GM12878 (cell line): ENCODE data around the gene NFS1. TPM values are rescaled to one million over a fixed set of nuclear protein-coding genes. Genes with fewer than 3 reads are reported as not detected.

Source experiments
- ATAC-seq: fragments of 200-7000 bp; cut with Tn5 transposase; 3 replicates; pipeline ENCODE4 v1.9.1; 2020; ENCODE audit warnings: mild to moderate bottlenecking, moderate library complexity
- BruUV-seq: library from RNA; stranded (reverse); fragments of 400-500 nt; replicated peaks from 2 replicates; lab custom pipeline; 2021; lab: Mats Ljungman, UMichigan
- CTCF ChIA-PET: fragments of 300-600 bp; sonication (Branson Sonifier 250); formaldehyde crosslinking; extraction: SDS; loops from one replicate; lab custom pipeline; 2021; ENCODE audit warnings: inconsistent platforms; lab: Yijun Ruan, JAX
- POLR2A ChIA-PET: fragments of 350-600 bp; formaldehyde crosslinking; extraction: SDS; loops from one replicate; lab custom pipeline; 2021; ENCODE audit warnings: inconsistent platforms; lab: Charles Lee
- RAD21 ChIA-PET: fragments of 300-600 bp; sonication (Branson Sonifier 250); formaldehyde crosslinking; loops from one replicate; lab custom pipeline; 2023; ENCODE audit warnings: antibody characterized with exemption; ENCODE audit not compliant: unreplicated experiment; lab: Charles Lee
- SMC1A ChIA-PET: fragments of 300-600 bp; sonication (Branson Sonifier 250); formaldehyde crosslinking; loops from one replicate; lab custom pipeline; 2023; ENCODE audit not compliant: unreplicated experiment, uncharacterized antibody; lab: Charles Lee
- DNase-seq: peaks from one replicate; pipeline ENCODE4 v3.0.0-alpha.2; 2011; ENCODE audit warnings: low read depth, low spot score
- FAIRE-seq: peaks from 3 replicates; lab custom pipeline; 2011; peaks lifted over from hg19 to GRCh38; lab: Jason Lieb, UNC
- H2AFZ ChIP-seq: 2 replicates; pipeline ENCODE4 v1.6.0; 2011; ENCODE audit warnings: low read depth, low read length, control low read depth; ENCODE audit not compliant: control insufficient read depth
- H3K27ac ChIP-seq: 2 replicates; pipeline ENCODE4 v1.5.1; 2011; ENCODE audit warnings: control low read depth; ENCODE audit not compliant: control insufficient read depth, insufficient read depth
- H3K27me3 ChIP-seq, 2 experiments: replicated peaks in 1 of 2; 2 replicates each; pipeline versions ENCODE4 v1.6.0 to v1.6.1; 2011; ENCODE audit warnings: low read length in 1 of 2; ENCODE audit not compliant: control insufficient read depth in 2 of 2, insufficient read depth in 2 of 2
- H3K36me3 ChIP-seq, 2 experiments: 2 replicates each; pipeline ENCODE4 v1.5.1; 2011; ENCODE audit warnings: low read length in 1 of 2; ENCODE audit not compliant: control insufficient read depth in 2 of 2, insufficient read depth in 2 of 2
- H3K4me1 ChIP-seq: 2 replicates; pipeline ENCODE4 v1.6.1; 2011; ENCODE audit warnings: mild to moderate bottlenecking, low read length, moderate library complexity, mixed read lengths; ENCODE audit not compliant: control insufficient read depth, insufficient read depth
- H3K4me2 ChIP-seq: 2 replicates; pipeline ENCODE4 v1.6.0; 2011; ENCODE audit warnings: control low read depth; ENCODE audit not compliant: control insufficient read depth, insufficient read depth
- H3K4me3 ChIP-seq: fragments of 200-600 bp; sonication (generic); 2 replicates; pipeline ENCODE4 v1.5.1; 2016
- H3K79me2 ChIP-seq: 2 replicates; pipeline ENCODE4 v1.6.0; 2011; ENCODE audit warnings: low read length; ENCODE audit not compliant: control insufficient read depth, insufficient read depth
- H3K9ac ChIP-seq: 2 replicates; pipeline ENCODE4 v1.8.0; 2011; ENCODE audit warnings: low read length, control low read depth, mixed read lengths; ENCODE audit not compliant: control insufficient read depth, insufficient read depth
- H3K9me3 ChIP-seq: replicated peaks from 3 replicates; pipeline ENCODE4 v1.5.1; 2011; ENCODE audit warnings: mild to moderate bottlenecking, low read length; ENCODE audit not compliant: control insufficient read depth, insufficient read depth
- H4K20me1 ChIP-seq: 2 replicates; pipeline ENCODE4 v1.6.0; 2011; ENCODE audit not compliant: control insufficient read depth, insufficient read depth
- EGR1 ChIP-seq, 2 experiments: IDR thresholded peaks; 1 replicate in 1 of 2; 2 replicates in 1 of 2; pipeline ENCODE4 v1.6.1; 2011 to 2012; ENCODE audit warnings: low read depth in 2 of 2, low read length in 2 of 2, borderline replicate concordance in 1 of 2, mild to moderate bottlenecking in 1 of 2, moderate library complexity in 1 of 2
- MEF2A ChIP-seq: IDR thresholded peaks from 2 replicates; pipeline ENCODE4 v1.6.1; 2011; ENCODE audit warnings: low read depth, mild to moderate bottlenecking, low read length, moderate library complexity; ENCODE audit not compliant: insufficient read depth
- POLR2AphosphoS5 ChIP-seq: IDR thresholded peaks from 2 replicates; pipeline ENCODE4 v1.6.1; 2011; ENCODE audit warnings: mild to moderate bottlenecking, low read length, inconsistent platforms
- SPI1 ChIP-seq: IDR thresholded peaks from 2 replicates; pipeline ENCODE4 v1.6.1; 2011; ENCODE audit warnings: low read depth, mild to moderate bottlenecking, low read length, moderate library complexity, borderline replicate concordance; ENCODE audit not compliant: insufficient read depth
- TCF7 ChIP-seq: IDR thresholded peaks from 2 replicates; pipeline ENCODE4 v1.6.1; 2014; ENCODE audit warnings: antibody characterized with exemption, borderline replicate concordance
- WGBS: methylation state at CpG from one replicate; pipeline ENCODE4 v1.1.6; 2016; ENCODE audit warnings: low lambda C conversion rate; ENCODE audit not compliant: insufficient replicate concordance, insufficient coverage; ENCODE audit errors: missing lambda C conversion rate; 5-methylcytosine and 5-hydroxymethylcytosine counted together
- in situ Hi-C: fragments of 300-500 bp; cut with MboI; formaldehyde crosslinking; loops from 9 replicates; pipeline ENCODE4 v1.14.3; 2018; ENCODE audit warnings: mixed read lengths
- intact Hi-C: fragments of 100-400 bp; cut with micrococcal nuclease; formaldehyde crosslinking; loops from one replicate; pipeline ENCODE4 v1.14.2; 2022; ENCODE audit not compliant: unreplicated experiment
- polyA plus RNA-seq, 11 experiments: library from polyadenylated mRNA; depleted of rRNA in 4 of 11; unstranded in 6 of 11; stranded (reverse) in 5 of 11; fragments of >200 nt; fragmentation: Nextera tagmentation in 4 of 11; fragmentation: Illumina TruSeq in 1 of 11; extraction: Ambion mirVana in 4 of 11; extraction: Trizol in 1 of 11; gene quantifications; 1 replicate in 1 of 11; 2 replicates in 10 of 11; pipeline versions ENCODE4 v1.2.1 to v1.2.3, GENCODE V29; 2011 to 2016; ENCODE audit warnings: inconsistent platforms in 2 of 11, missing spikeins in 2 of 11, low read depth in 1 of 11
- total RNA-seq, 4 experiments: library from RNA; depleted of rRNA in 3 of 4; stranded (reverse); fragments of >200 nt in 3 of 4; fragmentation: Illumina TruSeq in 1 of 4; extraction: Trizol in 1 of 4; gene quantifications; 2 replicates each; pipeline versions ENCODE4 v1.2.1 to v1.2.3, GENCODE V29; 2013 to 2021

The NFS1 gene
- total and polyA plus RNA-seq, 10 of the 15 experiments (the other 5 are each of a cell fraction or from before 2014, with no cell fraction given): 9.2 to 74.1 (median 38.6) TPM

GRCh38 chr20:35715652-35716051, 16.5 kb upstream of the NFS1 start:
- DNase-seq (no peak), ATAC-seq (no peak; the same call in 2 of the 3 replicates), FAIRE-seq (no peak)
- ChIA-PET CTCF (interaction anchor here (0.7 to 1.0 kb wide), 2 partner anchors 12 to 124 kb away, joined by 3 read pairs; no protein-coding TSS in a partner anchor), SMC1A (no interaction called here), RAD21 (no interaction called here), POLR2A (interaction anchor here (1.2 kb wide), 1 partner anchor 11 kb away, joined by 3 read pairs; no protein-coding TSS in a partner anchor)
- Histone ChIP-seq H3K4me1 (peaks cover 16% of the 10 kb centered on the region), H3K4me3 (no peak overlapping the region), H3K9me3 (no peaks in the 10 kb centered on the region), H3K27ac (no peak overlapping the region), H3K79me2 (peaks cover 41% of the 10 kb centered on the region), H4K20me1 (peaks cover 21% of the 10 kb centered on the region), H3K27me3 (no peaks in the 10 kb centered on the region), H2AFZ (no peak overlapping the region), H3K9ac (no peak overlapping the region), H3K4me2 (no peak overlapping the region), H3K36me3 (peaks cover 26 to 59% of the 10 kb centered on the region in 2 experiments)
- 100% methylated on average over 2 of the region's 2 CpGs for WGBS
- intact Hi-C loops: no loop called here
- BruUV-seq: no TSS peak
- in situ Hi-C loops: no loop called here
- TF ChIP-seq MEF2A (no peak), TCF7 (no peak), SPI1 (no peak), POLR2AphosphoS5 (0 out of 2 replicates have a peak, but pooled peaks have one; percentile 72)

GRCh38 chr20:35714127-35714526, 15.0 kb upstream of the NFS1 start:
- peaks cover 23 to 59% of the 10 kb centered on the region in 2 experiments for H3K36me3 ChIP-seq
- intact Hi-C loops: no loop called here
- BruUV-seq: no TSS peak
- TF ChIP-seq EGR1 (IDR thresholded peaks at IDR 0.05; ENCODE audit: borderline replicate concordance in 1 of 2, low read depth in 2 of 2, low read length in 2 of 2): no peak
- peak; percentile 32; the same call in 1 of the 2 replicates for TF ChIP-seq POLR2AphosphoS5
- TF ChIP-seq, all 136 proteins: peak for 1
- H3K9ac ChIP-seq: no peak overlapping the region
- peaks cover 16% of the 10 kb centered on the region for H3K4me1 ChIP-seq
- no peaks in the 10 kb centered on the region for H3K27me3 ChIP-seq
- peaks cover 20% of the 10 kb centered on the region for H4K20me1 ChIP-seq
- ChIA-PET RAD21 (interaction anchor here (1.8 kb wide), 1 partner anchor 113 kb away, joined by 6 read pairs; no protein-coding TSS in a partner anchor), SMC1A (interaction anchor here (1.1 kb wide), 1 partner anchor 11 kb away, joined by 3 read pairs; no protein-coding TSS in a partner anchor), CTCF (interaction anchor here (0.6 to 1.2 kb wide), 3 partner anchors 11 to 225 kb away, joined by 3 to 4 read pairs (median 3); no protein-coding TSS in a partner anchor), POLR2A (interaction anchor here (0.6 kb wide), 2 partner anchors 13 to 26 kb away, joined by 5 to 8 read pairs; no protein-coding TSS in a partner anchor)
- DNase-seq: no peak
- H3K4me2 ChIP-seq: no peak overlapping the region
- WGBS: 36% methylated on average over 4 of the region's 4 CpGs
- H3K27ac ChIP-seq: no peak overlapping the region
- no peaks in the 10 kb centered on the region for H3K9me3 ChIP-seq
- in situ Hi-C loops: no loop called here
- H2AFZ ChIP-seq: no peak overlapping the region
- no peak for ATAC-seq
- no peak overlapping the region for H3K4me3 ChIP-seq
- FAIRE-seq: no peak
- peaks cover 43% of the 10 kb centered on the region for H3K79me2 ChIP-seq
